Mesenchymal stem cell (in vitro differentiated cells and primary cell): ENCODE data around the gene VPS33A.
"Not testable (repeated sequence)": the region's sequence is repeated elsewhere in the genome, so short reads cannot be mapped to it uniquely, and the experiment has no call there.

Source experiments
- DNase-seq: peaks from one replicate; pipeline ENCODE4 v3.0.0-alpha.2; 2013
- H2AFZ ChIP-seq: one replicate; pipeline ENCODE4 v1.6.1; 2013; ENCODE audit warnings: low read depth, mild to moderate bottlenecking, control low read depth, inconsistent platforms, low read length, moderate library complexity
- H2AK5ac ChIP-seq: 2 replicates; pipeline ENCODE4 v1.6.1; 2013; ENCODE audit warnings: low read length, moderate library complexity, mild to moderate bottlenecking, inconsistent platforms; ENCODE audit not compliant: severe bottlenecking
- H2BK120ac ChIP-seq: one replicate; pipeline ENCODE4 v1.6.1; 2013; ENCODE audit warnings: low read depth, mild to moderate bottlenecking, inconsistent platforms, low read length, moderate library complexity
- H2BK12ac ChIP-seq, 2 experiments: one replicate each; pipeline ENCODE4 v1.6.1; 2013; ENCODE audit warnings: inconsistent platforms in 2 of 2, low read length in 2 of 2, mild to moderate bottlenecking in 2 of 2, moderate library complexity in 2 of 2, control low read depth in 1 of 2
- H2BK15ac ChIP-seq: one replicate; pipeline ENCODE4 v1.6.1; 2013; ENCODE audit warnings: mild to moderate bottlenecking, low read depth, inconsistent platforms; ENCODE audit not compliant: poor library complexity, severe bottlenecking
- H2BK5ac ChIP-seq: 2 replicates; pipeline ENCODE4 v1.6.1; 2013; ENCODE audit warnings: low read depth, mild to moderate bottlenecking, low read length, control low read depth, inconsistent platforms; ENCODE audit not compliant: poor library complexity, severe bottlenecking
- H3K14ac ChIP-seq, 2 experiments: one replicate each; pipeline ENCODE4 v1.6.1; 2013; ENCODE audit warnings: inconsistent platforms in 2 of 2, low read length in 2 of 2, control low read depth in 1 of 2, mild to moderate bottlenecking in 1 of 2, moderate library complexity in 1 of 2
- H3K18ac ChIP-seq, 2 experiments: one replicate each; pipeline ENCODE4 v1.6.1; 2013; ENCODE audit warnings: inconsistent platforms in 2 of 2, low read length in 2 of 2, control low read depth in 1 of 2, low read depth in 1 of 2, mild to moderate bottlenecking in 1 of 2
- H3K23ac ChIP-seq, 2 experiments: one replicate each; pipeline ENCODE4 v1.6.1; 2013; ENCODE audit warnings: inconsistent platforms in 2 of 2, low read length in 2 of 2, mild to moderate bottlenecking in 2 of 2, moderate library complexity in 2 of 2, control low read depth in 1 of 2
- H3K27ac ChIP-seq: 2 replicates; pipeline ENCODE4 v1.5.1; 2013; ENCODE audit warnings: mild to moderate bottlenecking, moderate library complexity, low read length, control low read depth, inconsistent platforms; ENCODE audit not compliant: poor library complexity, severe bottlenecking
- H3K27me3 ChIP-seq, 2 experiments: 2 replicates each; pipeline versions ENCODE4 v1.6.1 to v1.7.0; 2013; ENCODE audit warnings: low read length in 2 of 2, mild to moderate bottlenecking in 2 of 2, moderate library complexity in 2 of 2, control low read depth in 1 of 2, inconsistent platforms in 1 of 2; ENCODE audit not compliant: control insufficient read depth in 1 of 2, insufficient read depth in 1 of 2
- H3K36me3 ChIP-seq, 2 experiments: 2 replicates each; pipeline versions ENCODE4 v1.6.1 to v1.7.0; 2013; ENCODE audit warnings: low read length in 2 of 2, control low read depth in 1 of 2, inconsistent platforms in 1 of 2, low read depth in 1 of 2, mild to moderate bottlenecking in 1 of 2; ENCODE audit not compliant: insufficient read depth in 2 of 2, control insufficient read depth in 1 of 2
- H3K4ac ChIP-seq, 2 experiments: one replicate each; pipeline ENCODE4 v1.6.1; 2013; ENCODE audit warnings: inconsistent platforms in 2 of 2, low read length in 2 of 2, mild to moderate bottlenecking in 2 of 2, moderate library complexity in 2 of 2, control low read depth in 1 of 2, low read depth in 1 of 2
- H3K4me1 ChIP-seq: 2 replicates; pipeline ENCODE4 v1.6.1; 2013; ENCODE audit warnings: low read depth, low read length, control low read depth; ENCODE audit not compliant: control insufficient read depth, insufficient read depth
- H3K4me2 ChIP-seq: 2 replicates; pipeline ENCODE4 v1.6.1; 2013; ENCODE audit warnings: low read length, mild to moderate bottlenecking, inconsistent platforms; ENCODE audit not compliant: poor library complexity, severe bottlenecking
- H3K4me3 ChIP-seq, 2 experiments: 2 replicates each; pipeline versions ENCODE4 v1.5.1 to v1.7.0; 2013; ENCODE audit warnings: low read length in 2 of 2, mild to moderate bottlenecking in 2 of 2, control low read depth in 1 of 2, low read depth in 1 of 2; ENCODE audit not compliant: insufficient read depth in 1 of 2
- H3K79me1 ChIP-seq: replicated peaks from 2 replicates; pipeline ENCODE4 v1.6.1; 2013; ENCODE audit warnings: mild to moderate bottlenecking, control low read depth, low read length, inconsistent platforms; ENCODE audit not compliant: poor library complexity, severe bottlenecking
- H3K9ac ChIP-seq: 2 replicates; pipeline ENCODE4 v1.7.0; 2013; ENCODE audit warnings: mild to moderate bottlenecking, low read length, moderate library complexity
- H3K9me3 ChIP-seq: 2 replicates; pipeline ENCODE4 v1.7.0; 2013; ENCODE audit warnings: mild to moderate bottlenecking, low read length; ENCODE audit not compliant: control insufficient read depth
- H4K8ac ChIP-seq: one replicate; pipeline ENCODE4 v1.6.1; 2013; ENCODE audit warnings: inconsistent platforms, mild to moderate bottlenecking, low read length, moderate library complexity
- H4K91ac ChIP-seq: one replicate; pipeline ENCODE4 v1.6.1; 2013; ENCODE audit warnings: mild to moderate bottlenecking, low read length, inconsistent platforms
- WGBS: methylation state at CpG from one replicate; pipeline ENCODE4 v1.1.7; 2013; ENCODE audit warnings: mixed read lengths; 5-methylcytosine and 5-hydroxymethylcytosine counted together

VPS33A gene

DNA sequence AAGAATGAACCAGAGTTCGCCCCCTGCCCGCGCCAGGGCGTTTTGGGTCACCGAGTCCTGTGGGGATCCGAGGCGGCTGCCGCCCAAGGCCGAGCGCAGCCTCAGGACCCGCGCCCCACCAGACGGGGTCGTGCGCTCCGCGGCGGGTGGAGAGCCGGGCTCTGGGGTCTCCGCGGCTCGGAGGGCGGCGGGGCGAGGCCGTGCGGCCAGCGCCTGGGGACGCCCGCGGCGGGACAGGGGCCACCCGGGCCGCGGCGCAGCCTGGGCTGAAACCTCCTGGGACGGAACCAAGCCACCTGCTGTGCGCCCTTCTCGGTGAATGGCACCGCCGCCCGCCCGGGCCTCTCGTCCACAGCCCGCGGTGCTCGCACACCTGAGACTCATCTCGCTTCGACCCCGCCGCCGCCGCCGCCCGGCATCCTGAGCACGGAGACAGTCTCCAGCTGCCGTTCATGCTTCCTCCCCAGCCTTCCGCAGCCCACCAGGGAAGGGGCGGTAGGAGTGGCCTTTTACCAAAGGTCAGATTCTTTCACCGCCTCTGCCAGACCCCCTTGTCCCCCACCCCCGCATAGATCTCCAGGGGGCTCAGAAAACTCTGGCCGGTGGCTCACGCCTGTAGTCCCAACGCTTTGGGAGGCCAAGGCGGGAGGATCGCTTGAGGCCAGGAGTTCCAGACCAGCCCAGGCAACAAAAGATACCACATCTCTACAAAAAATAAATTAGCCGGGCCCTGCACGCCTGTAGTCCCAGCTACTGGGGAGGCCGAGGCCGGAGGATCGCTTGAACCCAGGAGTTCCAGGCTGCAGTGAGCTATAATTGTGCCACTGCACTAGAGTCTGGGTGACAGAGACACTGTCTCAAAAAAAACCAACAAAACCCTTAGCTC, 61.9 kb downstream of the VPS33A start:
- Histone ChIP-seq H3K4me1 (peaks cover 19% of the 10 kb centered on the region), H3K14ac (no peak overlapping the region), H2BK120ac (no peak overlapping the region), H3K36me3 (peaks cover 26 to 31% of the 10 kb centered on the region in 2 experiments), H3K79me1 (no peaks in the 10 kb centered on the region), H2BK5ac (no peak overlapping the region), H3K4me3 (peak overlapping the region; percentile 57 to 61), H3K18ac (no peak overlapping the region), H2AFZ (no peak overlapping the region), H3K4ac (no peak overlapping the region), H3K9me3 (no peaks in the 10 kb centered on the region), H4K91ac (no peak overlapping the region), H2AK5ac (no peak overlapping the region), H3K9ac (no peak overlapping the region), H2BK15ac (peak overlapping the region; percentile 2), H4K8ac (no peak overlapping the region), H3K27ac (no peak overlapping the region), H3K23ac (peak overlapping the region in 1 of 2 experiments; percentile 14), H3K4me2 (peak overlapping the region; percentile 86), H2BK12ac (no peak overlapping the region), H3K27me3 (peaks cover 12 to 64% of the 10 kb centered on the region in 2 experiments)
- WGBS, result 11% methylated on average over 71 of the region's 71 CpGs
- no peak for DNase-seq

DNA sequence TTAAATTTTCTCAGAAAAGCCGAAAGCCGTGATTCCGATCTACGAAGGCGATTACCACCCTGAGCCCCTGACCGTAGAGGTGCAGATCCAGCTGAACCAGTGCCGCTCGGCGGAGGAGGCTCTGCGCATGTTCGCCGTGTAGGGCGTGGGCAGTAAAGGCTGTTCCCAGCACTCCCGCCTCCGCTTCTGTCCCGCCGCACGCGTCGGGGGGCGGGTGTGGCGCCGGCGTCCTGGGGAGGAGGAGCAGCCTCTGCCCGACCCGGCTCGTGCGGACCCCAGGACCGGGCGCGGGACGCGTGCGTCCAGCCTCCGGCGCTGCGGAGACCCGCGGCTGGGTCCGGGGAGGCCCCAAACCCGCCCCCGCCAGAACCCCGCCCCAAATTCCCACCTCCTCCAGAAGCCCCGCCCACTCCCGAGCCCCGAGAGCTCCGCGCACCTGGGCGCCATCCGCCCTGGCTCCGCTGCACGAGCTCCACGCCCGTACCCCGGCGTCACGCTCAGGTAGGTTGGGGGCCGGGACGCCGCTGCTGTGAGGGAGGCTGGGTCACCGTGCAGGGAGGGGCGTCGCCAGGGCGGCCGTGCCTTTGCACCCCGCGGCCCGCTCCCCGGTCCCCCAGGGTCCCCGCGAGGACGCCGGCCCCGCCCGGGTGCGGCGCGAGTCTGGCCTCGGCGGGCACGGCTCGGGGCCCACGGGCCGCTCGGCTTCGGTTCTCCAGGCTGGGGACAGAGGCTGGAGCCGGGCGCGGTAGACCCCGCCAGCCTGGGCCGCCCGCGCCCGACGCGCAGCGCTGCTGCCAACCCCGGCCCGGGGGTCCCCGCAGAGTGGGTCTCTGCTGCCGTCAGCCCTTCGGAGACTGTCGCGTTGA, 62.8 kb downstream of the VPS33A start, which contains the start of gene B3GNT4:
TSS of gene B3GNT4 (plus strand) at position 409 of the 866 bp plus-strand sequence. CDS start 910 bp downstream, outside the sequence.
- H3K27me3 ChIP-seq, result peaks cover 12 to 64% of the 10 kb centered on the region in 2 experiments
- no peaks in the 10 kb centered on the region for H3K9me3 ChIP-seq
- no peak within 1 kb of the TSS for H2AK5ac ChIP-seq
- H3K27ac ChIP-seq, result no peak within 1 kb of the TSS
- peak within 1 kb of the TSS; percentile 57 to 76 for H3K4me3 ChIP-seq
- no peak within 1 kb of the TSS for H2BK5ac ChIP-seq
- H2BK120ac ChIP-seq, result no peak within 1 kb of the TSS
- peak within 1 kb of the TSS; percentile 86 for H3K4me2 ChIP-seq
- H3K4me1 ChIP-seq, result peaks cover 19% of the 10 kb centered on the region
- peak within 1 kb of the TSS in 1 of 2 experiments; percentile 63 for H3K18ac ChIP-seq
- 0% methylated on average over 52 of the region's 104 CpGs for WGBS
- H3K14ac ChIP-seq, result no peak within 1 kb of the TSS
- DNase-seq, result peak; percentile 57
- H2AFZ ChIP-seq, result peak within 1 kb of the TSS; percentile 8
- no peak within 1 kb of the TSS for H2BK12ac ChIP-seq
- H3K36me3 ChIP-seq, result peaks cover 19 to 25% of the 10 kb centered on the region in 2 experiments
- no peak within 1 kb of the TSS for H4K8ac ChIP-seq
- no peak within 1 kb of the TSS for H3K4ac ChIP-seq
- H4K91ac ChIP-seq, result no peak within 1 kb of the TSS
- peak within 1 kb of the TSS; percentile 61 for H3K9ac ChIP-seq
- H3K23ac ChIP-seq, result peak within 1 kb of the TSS in 1 of 2 experiments; percentile 46
- H2BK15ac ChIP-seq, result peak within 1 kb of the TSS; percentile 2
- H3K79me1 ChIP-seq, result no peaks in the 10 kb centered on the region

DNA sequence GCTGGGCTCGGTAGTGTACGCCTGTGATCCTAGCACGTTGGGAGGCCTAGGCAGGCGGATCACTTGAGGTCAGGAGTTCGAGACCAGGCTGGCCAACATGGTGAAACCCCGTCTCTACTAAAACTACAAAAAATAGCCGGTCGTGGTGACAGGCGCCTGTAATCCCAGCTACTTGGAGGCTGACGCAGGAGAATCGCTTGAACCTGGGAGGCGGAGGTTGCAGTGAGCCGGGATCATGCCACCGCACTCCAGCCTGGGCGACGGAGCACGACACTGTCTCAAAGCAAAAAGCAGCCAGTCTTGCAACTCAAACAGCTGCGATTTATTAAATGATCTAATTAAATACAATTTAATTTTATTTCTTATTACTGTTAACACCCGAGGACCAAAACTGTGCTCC, 63.5 kb downstream of the VPS33A start:
- not testable (repeated sequence) for H4K91ac ChIP-seq, H4K8ac ChIP-seq, H2AK5ac ChIP-seq, H3K27ac ChIP-seq, H3K9me3 ChIP-seq, H3K4ac ChIP-seq, H2BK5ac ChIP-seq, H2BK120ac ChIP-seq, H2BK12ac ChIP-seq, H3K23ac ChIP-seq, H2AFZ ChIP-seq, H2BK15ac ChIP-seq, H3K18ac ChIP-seq, H3K79me1 ChIP-seq, H3K14ac ChIP-seq, DNase-seq
- peaks cover 12 to 18% of the 10 kb centered on the region in 2 experiments for H3K36me3 ChIP-seq
- H3K9ac ChIP-seq, result peak overlapping the region; percentile 61
- peaks cover 23% of the 10 kb centered on the region for H3K4me1 ChIP-seq
- 87% methylated on average over 15 of the region's 19 CpGs for WGBS
- H3K4me2 ChIP-seq, result peak overlapping the region; percentile 86
- H3K4me3 ChIP-seq, result peak overlapping the region; percentile 57 to 76
- H3K27me3 ChIP-seq, result peaks cover 12 to 64% of the 10 kb centered on the region in 2 experiments
